ENCODE data around the gene CREB3L4. TPM values are rescaled to one million over a fixed set of nuclear protein-coding genes. Genes with fewer than 3 reads are reported as not detected.

The CREB3L4 gene
- total RNA-seq, 1 donor from 2014 or later, result 5.0 TPM

DNA sequence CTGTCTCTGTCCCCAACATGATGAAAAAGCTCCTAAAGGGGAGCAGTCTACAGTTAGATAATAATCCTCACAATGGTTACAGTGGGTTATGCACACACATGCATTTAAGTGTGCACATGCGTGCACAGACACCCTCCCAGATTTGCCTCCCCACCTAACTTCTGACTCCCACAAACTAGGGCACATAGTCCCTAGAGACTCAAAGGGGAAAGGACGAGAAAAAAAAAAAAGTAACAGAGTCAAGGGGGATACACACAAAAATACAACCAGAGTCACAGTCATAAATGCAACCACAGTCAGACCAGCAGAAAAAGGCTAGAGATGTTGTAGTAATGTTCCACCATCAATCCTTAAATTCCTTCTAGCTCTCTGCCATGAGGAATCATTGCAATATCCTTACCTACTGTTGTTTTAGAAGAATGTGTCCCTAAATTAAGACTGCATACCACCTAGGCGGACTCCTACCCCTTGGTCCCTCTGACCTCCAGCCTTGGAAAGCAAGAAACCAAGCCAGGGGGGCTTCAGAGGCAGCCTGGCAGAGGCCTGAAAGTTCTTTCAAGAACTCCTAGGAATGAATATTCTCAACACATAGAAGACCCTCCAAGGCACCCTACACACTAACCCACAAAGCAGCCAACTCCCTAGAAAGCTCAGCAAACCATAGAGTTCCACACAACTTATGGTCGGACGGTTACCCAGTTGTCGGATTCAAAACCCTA lies 10.5 kb upstream of the CREB3L4 start:
- no peak for ATAC-seq
- intact Hi-C loops (cut with micrococcal nuclease), result no loop called here

DNA sequence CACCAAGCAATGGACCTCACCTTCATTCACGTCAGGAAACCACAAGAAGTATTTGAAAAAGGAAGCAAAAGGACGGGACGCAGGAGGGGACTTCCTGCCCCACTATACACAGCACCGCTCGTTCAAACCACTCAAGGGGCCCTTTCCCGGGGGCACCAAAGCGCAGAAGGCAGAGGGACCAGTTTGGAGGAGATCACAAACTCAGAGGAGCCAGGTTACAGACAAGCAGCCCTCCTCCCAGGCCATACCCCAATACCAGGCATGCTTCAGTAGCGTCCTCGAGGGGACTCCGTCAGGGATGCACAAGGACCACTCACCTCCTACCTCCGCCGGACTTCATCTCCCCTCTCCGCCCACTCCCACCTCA lies 10.0 kb upstream of the CREB3L4 start:
- DNase-seq (no peak), ATAC-seq (peak; percentile 1)
- intact Hi-C loops (cut with micrococcal nuclease), result no loop called here

More for the DNA sequence above, 10.5 kb upstream of the CREB3L4 start:
- no peak for DNase-seq

DNA sequence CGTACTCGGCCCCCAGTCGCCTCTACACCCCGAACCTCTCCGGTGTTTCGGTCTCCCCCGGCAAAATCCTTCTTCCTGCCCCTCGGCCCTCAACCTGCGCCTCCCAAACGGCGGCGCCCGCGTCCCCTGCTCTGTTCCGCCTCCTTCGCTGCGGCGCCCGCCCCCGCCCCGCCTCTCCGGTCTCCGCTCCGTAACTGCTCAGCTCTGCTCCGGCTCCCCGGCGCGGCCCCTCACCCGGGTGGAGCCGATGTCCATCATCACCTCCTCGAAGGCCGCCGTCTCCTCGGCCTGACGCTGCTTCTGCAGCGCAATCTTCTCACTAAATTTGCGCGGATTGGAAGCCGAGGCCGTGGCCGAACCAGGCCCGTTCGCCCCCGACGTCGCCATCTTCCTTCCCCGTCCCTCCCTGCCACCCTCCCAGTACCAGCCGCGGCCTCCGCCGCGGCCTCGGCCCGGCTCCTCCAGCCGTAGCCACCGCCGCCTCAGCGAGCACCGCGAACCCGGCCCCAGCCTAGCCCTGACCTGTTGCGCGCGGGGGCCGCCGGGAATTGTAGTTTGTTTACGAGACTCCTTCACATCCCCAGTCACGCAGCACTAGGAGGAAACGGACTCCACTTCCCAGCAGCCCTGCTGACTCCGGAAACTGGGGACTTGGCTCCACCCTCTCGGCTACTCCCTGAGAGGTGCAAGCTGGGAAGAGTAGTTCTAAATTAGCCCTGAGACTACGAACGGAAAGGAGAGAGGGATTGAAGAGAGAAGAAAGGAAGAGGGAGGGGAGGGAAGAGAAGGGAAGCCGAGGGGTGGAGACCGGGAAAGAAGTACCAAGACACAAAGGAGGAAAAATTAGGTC lies 9.4 kb upstream of the CREB3L4 start, which contains the start of gene CRTC2:
Gene CRTC2, minus strand, starts transcription at position 502 of the 850 bp plus-strand sequence. Its CDS starts 115 bp downstream, at position 387.
- ATAC-seq (peak; percentile 86), DNase-seq (peak; percentile 99)
- intact Hi-C loops (cut with micrococcal nuclease), result no loop called here

DNA sequence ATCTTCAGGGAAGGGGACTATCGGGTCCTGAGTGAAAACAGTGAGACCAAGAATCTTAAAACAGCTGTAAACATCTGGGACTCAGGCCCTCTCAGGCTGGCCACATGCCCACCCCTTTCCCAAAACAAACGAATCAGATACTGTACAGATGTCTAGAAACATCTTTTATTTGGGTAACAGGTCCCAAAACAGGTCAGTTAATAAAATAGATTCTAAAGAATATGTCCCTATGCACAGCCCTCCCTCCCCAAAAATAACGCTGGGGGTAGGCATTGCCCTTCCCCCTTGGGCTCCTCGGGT lies 8.8 kb upstream of the CREB3L4 start:
- ATAC-seq, result no peak
- intact Hi-C loops (cut with micrococcal nuclease), result no loop called here
- no peak for DNase-seq

DNA sequence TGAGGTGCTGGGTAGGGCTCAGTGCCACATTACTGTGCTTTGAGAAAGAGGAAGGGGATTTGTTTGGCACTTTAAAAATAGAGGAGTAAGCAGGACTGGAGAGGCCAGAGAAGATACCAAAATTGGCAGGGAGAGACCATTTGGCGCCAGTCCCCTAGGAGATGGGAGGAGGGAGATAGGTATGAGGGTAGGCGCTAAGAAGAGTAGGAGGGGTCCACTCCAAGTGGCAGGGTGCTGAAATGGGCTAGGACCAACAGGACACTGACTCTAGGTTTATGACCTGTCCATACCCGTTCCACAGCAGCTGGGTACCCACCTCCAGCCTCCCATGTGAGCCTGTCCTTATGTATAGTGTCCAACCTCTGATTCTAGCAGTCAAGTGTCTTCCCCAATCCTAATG lies 8.2 kb upstream of the CREB3L4 start:
- no peak for DNase-seq
- ATAC-seq, result no peak
- intact Hi-C loops (cut with micrococcal nuclease), result no loop called here

DNA sequence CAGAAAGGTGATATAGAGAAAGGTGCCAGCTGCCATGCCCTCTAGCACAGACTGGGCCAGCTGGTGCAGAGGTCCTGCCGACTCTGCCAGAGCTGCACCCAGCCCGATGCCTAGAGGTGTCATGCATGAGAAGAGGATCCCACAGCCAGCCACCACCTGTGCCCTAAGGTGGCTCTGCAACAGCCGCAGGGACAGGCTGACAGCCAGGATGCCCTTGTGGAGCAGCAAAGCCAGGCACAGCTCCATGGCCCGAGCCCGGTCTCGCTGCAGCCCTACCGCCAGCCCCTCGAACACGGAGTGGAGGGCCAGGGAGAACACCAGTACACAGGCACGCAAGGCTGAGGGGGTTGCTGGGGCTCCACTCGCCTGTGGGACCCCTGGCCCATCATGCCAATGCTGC lies 7.5 kb upstream of the CREB3L4 start:
- intact Hi-C loops (cut with micrococcal nuclease), result no loop called here
- no peak for DNase-seq
- ATAC-seq, result no peak

DNA sequence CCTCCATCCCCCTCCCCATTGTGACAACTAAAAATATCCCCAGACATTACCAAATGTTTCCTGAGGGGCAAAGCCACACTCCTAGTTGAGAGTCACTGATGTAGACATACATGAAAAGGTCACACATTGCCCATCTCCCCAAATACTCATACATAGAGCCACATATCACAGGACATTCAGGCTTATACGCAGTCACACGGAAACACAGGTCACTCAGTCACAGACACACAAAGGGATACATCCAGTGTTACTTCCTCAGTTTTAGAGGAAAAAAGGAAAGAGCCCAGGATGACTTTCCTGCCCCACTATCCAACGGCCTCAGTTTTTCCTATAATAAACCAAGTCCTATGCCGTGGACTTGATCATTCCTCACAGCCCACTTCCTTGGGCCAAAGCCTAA lies 6.3 kb upstream of the CREB3L4 start:
- DNase-seq, result no peak
- no peak for ATAC-seq
- intact Hi-C loops (cut with micrococcal nuclease), result no loop called here

DNA sequence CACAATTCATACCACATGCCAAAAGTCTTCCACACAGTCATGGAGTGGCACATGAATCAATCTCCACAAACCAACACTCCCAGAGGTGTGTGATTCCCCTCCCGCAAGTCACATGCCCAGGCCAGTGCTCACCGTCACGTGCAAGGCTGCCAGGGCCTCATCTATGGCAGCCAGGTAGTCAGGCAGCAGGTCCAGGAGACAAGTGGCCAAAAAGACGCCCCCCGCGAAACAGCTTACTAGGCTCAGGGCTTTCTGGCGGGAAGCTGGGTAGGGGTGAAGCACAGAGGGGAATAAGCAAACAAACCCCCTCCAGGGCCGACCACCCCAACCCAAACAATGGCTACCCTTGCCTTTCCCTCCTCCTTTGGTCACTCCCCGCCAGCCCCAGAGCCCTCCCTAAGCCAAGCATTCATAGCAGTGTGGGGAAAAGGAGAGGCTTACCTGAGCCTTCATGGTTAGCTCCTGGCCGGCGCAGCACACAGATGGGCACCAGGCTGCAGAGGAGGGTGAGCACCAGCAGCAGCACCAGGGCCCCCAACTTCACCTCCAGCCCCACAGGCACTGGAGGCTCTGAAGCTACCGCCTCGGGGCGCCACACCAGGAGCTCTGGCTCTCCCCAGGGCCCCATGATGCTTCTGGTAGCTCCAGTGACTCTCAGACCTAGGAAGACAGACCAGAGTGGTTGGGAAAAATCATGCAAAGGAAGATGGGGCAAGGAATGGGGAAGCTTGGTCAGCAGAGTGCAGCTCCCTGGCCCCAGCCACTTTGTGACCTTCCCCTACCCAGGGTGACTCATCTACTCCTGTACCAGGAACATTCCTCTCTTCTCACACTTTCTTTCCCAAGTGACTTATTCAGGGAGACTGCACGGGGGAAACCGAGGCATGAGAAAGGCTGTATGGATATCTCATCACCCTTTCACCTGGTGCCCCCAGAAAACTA lies 5.3 kb upstream of the CREB3L4 start:
- intact Hi-C loops (cut with micrococcal nuclease), result no loop called here
- DNase-seq (no peak), ATAC-seq (no peak)

DNA sequence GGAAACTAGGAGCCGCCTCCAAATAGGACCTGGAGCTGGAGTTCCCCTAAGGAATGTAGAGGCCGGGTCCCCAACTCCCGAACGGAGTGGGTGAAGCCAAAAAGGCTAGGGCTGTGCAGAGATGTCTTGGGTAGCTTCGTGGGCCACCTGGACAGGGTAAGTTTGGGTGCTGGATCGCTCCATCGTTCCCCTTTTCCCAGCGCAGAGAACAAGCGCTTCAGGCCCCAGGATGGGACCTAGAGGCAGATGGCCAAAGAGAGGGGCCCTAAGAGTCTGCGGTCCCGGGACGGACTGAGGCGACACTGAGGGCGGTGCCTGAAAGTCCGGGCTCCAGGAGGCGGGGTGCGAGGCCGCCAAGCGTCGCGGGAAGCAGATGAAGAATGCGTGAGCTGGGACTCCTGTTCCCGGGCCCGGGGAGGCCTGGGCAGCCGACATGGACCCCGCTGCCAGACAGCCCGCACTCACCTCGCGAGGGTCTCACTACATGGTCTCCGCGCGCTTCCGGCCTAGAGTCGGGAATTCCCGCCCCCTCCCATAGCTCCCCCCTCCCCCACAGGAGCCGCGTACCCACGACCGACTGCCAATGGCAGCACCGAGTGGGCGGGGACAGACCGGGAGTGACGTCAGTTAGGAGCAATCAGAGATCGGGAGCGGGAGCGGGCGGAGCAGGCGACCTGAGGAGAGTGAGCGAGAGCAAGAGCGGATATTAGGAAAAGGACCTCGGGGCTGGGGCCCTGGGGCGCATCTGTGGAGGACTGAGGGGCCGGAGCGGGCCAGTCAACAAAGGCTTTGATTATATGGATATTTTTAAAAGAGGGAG lies 4.5 kb upstream of the CREB3L4 start, which contains the start of gene SLC39A1:
Gene SLC39A1, minus strand, starts transcription at position 508 of the 820 bp plus-strand sequence. CDS start 822 bp downstream, outside the sequence.
- intact Hi-C loops (cut with micrococcal nuclease), result no loop called here
- ATAC-seq (peak; percentile 79), DNase-seq (peak; percentile 99)

DNA sequence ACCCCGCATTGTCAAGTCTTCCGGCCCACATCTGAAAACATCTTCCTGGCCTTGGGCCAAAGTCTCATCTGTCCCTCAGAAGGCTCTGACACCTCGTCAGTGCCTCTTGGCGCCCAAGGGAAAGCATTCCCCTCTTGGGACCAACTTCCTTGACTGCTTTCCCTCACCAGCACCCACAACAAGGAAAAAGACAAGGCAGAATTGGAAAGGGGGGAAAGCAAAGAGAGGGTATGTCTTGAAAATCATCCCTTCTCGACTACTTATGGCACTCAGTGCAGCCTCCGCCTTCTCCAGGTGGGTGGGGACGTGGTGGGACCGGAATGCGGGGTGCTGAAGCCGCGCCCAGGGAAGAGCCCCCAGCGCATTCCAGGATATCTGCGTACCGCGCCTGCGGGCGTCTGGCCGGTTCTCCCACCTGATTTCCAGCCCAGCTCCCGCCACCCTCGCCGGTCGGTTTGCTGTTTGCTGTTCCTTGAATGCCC lies 3.8 kb upstream of the CREB3L4 start:
- DNase-seq (peak; percentile 62), ATAC-seq (no peak)
- intact Hi-C loops (cut with micrococcal nuclease), result no loop called here

GRCh38 chr1:153968000-153968363 lies 280 bp downstream of the CREB3L4 start:
- DNase-seq (peak; percentile 59), ATAC-seq (no peak)
- intact Hi-C loops (cut with micrococcal nuclease), result no loop called here

DNA sequence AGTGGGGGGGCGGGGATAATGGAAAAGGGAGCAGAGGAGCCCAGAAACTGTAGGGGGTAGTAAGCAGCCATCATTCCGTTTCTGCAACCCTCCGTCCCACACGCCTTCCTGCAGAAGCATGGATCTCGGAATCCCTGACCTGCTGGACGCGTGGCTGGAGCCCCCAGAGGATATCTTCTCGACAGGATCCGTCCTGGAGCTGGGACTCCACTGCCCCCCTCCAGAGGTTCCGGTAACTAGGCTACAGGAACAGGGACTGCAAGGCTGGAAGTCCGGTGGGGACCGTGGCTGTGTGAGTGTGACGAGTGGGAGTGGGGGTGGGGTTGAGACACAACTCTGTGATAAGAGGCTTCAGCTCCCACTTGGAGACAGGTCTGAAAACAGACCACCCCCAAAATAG lies 706 bp downstream of the CREB3L4 start:
- DNase-seq (no peak), ATAC-seq (no peak)
- intact Hi-C loops (cut with micrococcal nuclease), result no loop called here

GRCh38 chr1:153968972-153969371 lies 1.3 kb downstream of the CREB3L4 start:
- ATAC-seq (no peak), DNase-seq (no peak)
- intact Hi-C loops (cut with micrococcal nuclease), result no loop called here

- intact Hi-C loops (cut with micrococcal nuclease), result loop anchor here (10.0 kb wide), 1 partner anchor 176 kb away; no protein-coding TSS in a partner anchor
- ATAC-seq, result no peak
- DNase-seq, result no peak
Measured at GRCh38 chr1:153970346-153970745, 2.6 kb downstream of the CREB3L4 start.

DNA sequence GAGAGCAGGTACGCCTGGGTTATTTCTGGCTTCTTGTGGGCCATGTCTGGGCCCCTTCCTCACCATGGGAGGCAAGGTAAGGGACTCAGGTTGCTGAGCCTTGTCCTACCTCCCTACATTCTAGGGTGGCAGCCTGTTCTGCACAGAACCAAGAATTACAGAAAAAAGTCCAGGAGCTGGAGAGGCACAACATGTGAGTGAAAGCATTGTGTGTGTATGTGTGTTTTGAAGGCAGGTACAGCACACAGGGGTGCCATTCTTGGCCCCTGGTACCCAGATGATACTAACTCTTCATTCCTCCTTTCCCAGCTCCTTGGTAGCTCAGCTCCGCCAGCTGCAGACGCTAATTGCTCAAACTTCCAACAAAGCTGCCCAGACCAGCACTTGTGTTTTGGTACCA lies 5.4 kb downstream of the CREB3L4 start:
- ATAC-seq (no peak), DNase-seq (no peak)
- intact Hi-C loops (cut with micrococcal nuclease), result loop anchor here (10.0 kb wide), 1 partner anchor 178 kb away; no protein-coding TSS in a partner anchor

DNA sequence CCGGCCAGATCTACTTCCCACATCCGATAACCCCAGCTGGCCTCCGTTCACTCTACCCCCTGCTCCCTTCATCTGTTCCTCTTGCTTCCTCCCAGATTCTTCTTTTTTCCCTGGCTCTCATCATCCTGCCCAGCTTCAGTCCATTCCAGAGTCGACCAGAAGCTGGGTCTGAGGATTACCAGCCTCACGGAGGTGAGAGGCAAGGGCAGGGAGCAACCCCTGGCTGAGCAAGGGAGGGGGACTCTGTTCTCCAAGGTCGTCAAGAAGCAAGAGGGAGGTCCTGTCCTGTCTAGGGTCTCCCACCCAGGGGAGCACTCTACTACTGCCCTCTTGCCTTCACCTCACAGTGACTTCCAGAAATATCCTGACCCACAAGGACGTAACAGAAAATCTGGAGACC lies 5.8 kb downstream of the CREB3L4 start:
- intact Hi-C loops (cut with micrococcal nuclease), result loop anchor here (10.0 kb wide), 1 partner anchor 179 kb away; no protein-coding TSS in a partner anchor
- DNase-seq (no peak), ATAC-seq (no peak)

DNA sequence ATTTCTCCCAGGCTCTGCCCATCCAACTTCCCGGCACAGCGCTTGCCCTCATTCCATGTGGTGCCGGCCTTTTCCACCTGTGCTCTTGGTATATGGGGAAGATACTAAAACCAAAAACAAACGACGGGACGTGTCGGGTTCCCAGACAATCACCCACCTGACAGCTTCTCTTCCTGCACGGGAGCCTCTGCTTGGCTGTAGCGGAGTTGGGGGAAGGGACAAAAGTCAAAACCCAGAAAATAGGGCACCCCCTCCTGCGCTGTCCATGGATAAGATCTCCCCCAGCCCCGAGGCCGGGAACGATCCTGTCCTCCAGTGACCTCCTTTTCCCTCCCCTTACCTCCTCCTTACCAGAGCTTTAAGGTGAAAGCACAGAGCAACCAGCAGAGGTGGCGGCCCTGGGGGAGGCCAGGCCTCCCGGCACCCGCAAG lies 9.1 kb downstream of the CREB3L4 start:
- intact Hi-C loops (cut with micrococcal nuclease), result loop anchor here (10.0 kb wide), 1 partner anchor 182 kb away; no protein-coding TSS in a partner anchor
- DNase-seq (no peak), ATAC-seq (no peak)

Measured in left ventricle myocardium superior (tissue), 1 donor.